GM19452 (cell line): ENCODE measurements around the gene JADE3.

ENCODE experiments used
- ATAC-seq: cut with Tn5 transposase; IDR thresholded peaks from one replicate; pipeline ENCODE4 v1.9.1; 2021; ENCODE audit not compliant: unreplicated experiment

JADE3 gene

GRCh38 chrX:46912098-46912602 lies at the start of gene JADE3:
Gene JADE3 (plus strand): TSS chrX:46912421. CDS start chrX:46984895, 72,474 bp downstream.
- ATAC-seq = peak; percentile 42

GRCh38 chrX:46863072-46863471 lies 49.1 kb upstream of the JADE3 start:
- ATAC-seq = no peak

GRCh38 chrX:46864606-46865005 lies 47.6 kb upstream of the JADE3 start:
- no peak for ATAC-seq

GRCh38 chrX:46865281-46865680 lies 46.9 kb upstream of the JADE3 start:
- no peak for ATAC-seq

GRCh38 chrX:46866726-46867125 lies 45.5 kb upstream of the JADE3 start:
- ATAC-seq = no peak

GRCh38 chrX:46873746-46874145 lies 38.5 kb upstream of the JADE3 start:
- no peak for ATAC-seq

GRCh38 chrX:46876901-46877300 lies 35.3 kb upstream of the JADE3 start:
- ATAC-seq = no peak

- ATAC-seq = no peak
Measured at GRCh38 chrX:46882266-46882665, 30.0 kb upstream of the JADE3 start.

GRCh38 chrX:46884799-46885198 lies 27.4 kb upstream of the JADE3 start:
- no peak for ATAC-seq

- no peak for ATAC-seq
Measured at GRCh38 chrX:46898207-46898606, 14.0 kb upstream of the JADE3 start.

- ATAC-seq = peak; percentile 69
Measured at GRCh38 chrX:46903458-46904242, 8.6 kb upstream of the JADE3 start.

GRCh38 chrX:46904626-46905025 lies 7.6 kb upstream of the JADE3 start:
- no peak for ATAC-seq

- ATAC-seq = no peak
Measured at GRCh38 chrX:46910415-46910814, 1.8 kb upstream of the JADE3 start.

- ATAC-seq = peak; percentile 61
Measured at GRCh38 chrX:46912603-46913491, 626 bp downstream of the JADE3 start.

- ATAC-seq = no peak
Measured at GRCh38 chrX:46913667-46914066, 1.4 kb downstream of the JADE3 start.

GRCh38 chrX:46916273-46916672 lies 4.1 kb downstream of the JADE3 start:
- ATAC-seq = no peak

GRCh38 chrX:46917622-46918021 lies 5.4 kb downstream of the JADE3 start:
- no peak for ATAC-seq

- no peak for ATAC-seq
Measured at GRCh38 chrX:46918434-46918833, 6.2 kb downstream of the JADE3 start.

GRCh38 chrX:46920235-46920634 lies 8.0 kb downstream of the JADE3 start:
- no peak for ATAC-seq

- ATAC-seq = no peak
Measured at GRCh38 chrX:46922611-46923010, 10.4 kb downstream of the JADE3 start.

- ATAC-seq = no peak
Measured at GRCh38 chrX:46927718-46928117, 15.5 kb downstream of the JADE3 start.
